Measurements from ENCODE around the gene SLC45A3. TPM values are rescaled to one million over a fixed set of nuclear protein-coding genes. Genes with fewer than 3 reads are reported as not detected.

SLC45A3 gene
- total and polyA plus RNA-seq, 2 of the 4 experiments (the other 2 are of a cell fraction) = 1.4 to 2.5 TPM

- H3K18ac ChIP-seq (ENCODE audit: low read depth, low read length) = no peak overlapping the region
- no peaks in the 10 kb centered on the region for H3K9me1 ChIP-seq (ENCODE audit: insufficient read depth, low read length)
- H2BK5ac ChIP-seq (ENCODE audit: low read depth, low read length, poor library complexity, severe bottlenecking) = no peak overlapping the region
- H3K56ac ChIP-seq (ENCODE audit: extremely low read depth, insufficient read depth, low read length) = no peak overlapping the region
- POLR2A ChIA-PET (ENCODE audit: unreplicated experiment) = no interaction called here
- no peak overlapping the region for H4K5ac ChIP-seq (ENCODE audit: low read depth, low read length)
- H3K4ac ChIP-seq (ENCODE audit: low read depth, low read length) = no peak overlapping the region
- no peaks in the 10 kb centered on the region for H3K79me1 ChIP-seq (ENCODE audit: low read depth in 1 of 2, low read length in 2 of 2)
- no peaks in the 10 kb centered on the region for H4K20me1 ChIP-seq (ENCODE audit: insufficient read depth, low read length)
- no peak overlapping the region for H2BK120ac ChIP-seq (ENCODE audit: low read depth, low read length)
- no peak overlapping the region for H2AFZ ChIP-seq (replicated peaks; ENCODE audit: low read length, poor library complexity)
- H4K8ac ChIP-seq (ENCODE audit: low read depth in 2 of 2, low read length in 2 of 2) = no peak overlapping the region
- H3K14ac ChIP-seq (replicated peaks; ENCODE audit: low read depth, low read length) = no peak overlapping the region
- H2BK15ac ChIP-seq (ENCODE audit: low read depth, low read length) = no peak overlapping the region
- TF ChIP-seq, protein P1, sequence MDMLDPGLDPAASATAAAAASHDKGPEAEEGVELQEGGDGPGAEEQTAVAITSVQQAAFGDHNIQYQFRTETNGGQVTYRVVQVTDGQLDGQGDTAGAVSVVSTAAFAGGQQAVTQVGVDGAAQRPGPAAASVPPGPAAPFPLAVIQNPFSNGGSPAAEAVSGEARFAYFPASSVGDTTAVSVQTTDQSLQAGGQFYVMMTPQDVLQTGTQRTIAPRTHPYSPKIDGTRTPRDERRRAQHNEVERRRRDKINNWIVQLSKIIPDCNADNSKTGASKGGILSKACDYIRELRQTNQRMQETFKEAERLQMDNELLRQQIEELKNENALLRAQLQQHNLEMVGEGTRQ (IDR thresholded peaks at IDR 0.05; ENCODE audit: low read depth, low read length) = no peak
- TF ChIP-seq MXI1 (IDR thresholded peaks at IDR 0.05; ENCODE audit: borderline replicate concordance, low read depth, low read length) (no peak), CHD1 (IDR thresholded peaks at IDR 0.05; ENCODE audit: low read depth, low read length) (no peak), ELK1 (IDR thresholded peaks at IDR 0.05; ENCODE audit: borderline replicate concordance, low read depth, low read length) (no peak), MAFK (IDR thresholded peaks at IDR 0.05; ENCODE audit: low read depth, low read length) (no peak), RAD21 (IDR thresholded peaks at IDR 0.05; ENCODE audit: low read length) (no peak), BHLHE40 (IDR thresholded peaks at IDR 0.05; ENCODE audit: low read depth, low read length) (no peak), SMC3 (IDR thresholded peaks at IDR 0.05; ENCODE audit: low read depth, low read length) (no peak), POLR2A (IDR thresholded peaks at IDR 0.05; ENCODE audit: low read depth, low read length) (no peak), CEBPB (IDR thresholded peaks at IDR 0.05; ENCODE audit: low read depth, low read length) (no peak), RCOR1 (IDR thresholded peaks at IDR 0.05; ENCODE audit: insufficient replicate concordance, low read length) (no peak), MAZ (IDR thresholded peaks at IDR 0.05; ENCODE audit: borderline replicate concordance, low read depth, low read length) (no peak)
- TF ChIP-seq, protein P2, sequence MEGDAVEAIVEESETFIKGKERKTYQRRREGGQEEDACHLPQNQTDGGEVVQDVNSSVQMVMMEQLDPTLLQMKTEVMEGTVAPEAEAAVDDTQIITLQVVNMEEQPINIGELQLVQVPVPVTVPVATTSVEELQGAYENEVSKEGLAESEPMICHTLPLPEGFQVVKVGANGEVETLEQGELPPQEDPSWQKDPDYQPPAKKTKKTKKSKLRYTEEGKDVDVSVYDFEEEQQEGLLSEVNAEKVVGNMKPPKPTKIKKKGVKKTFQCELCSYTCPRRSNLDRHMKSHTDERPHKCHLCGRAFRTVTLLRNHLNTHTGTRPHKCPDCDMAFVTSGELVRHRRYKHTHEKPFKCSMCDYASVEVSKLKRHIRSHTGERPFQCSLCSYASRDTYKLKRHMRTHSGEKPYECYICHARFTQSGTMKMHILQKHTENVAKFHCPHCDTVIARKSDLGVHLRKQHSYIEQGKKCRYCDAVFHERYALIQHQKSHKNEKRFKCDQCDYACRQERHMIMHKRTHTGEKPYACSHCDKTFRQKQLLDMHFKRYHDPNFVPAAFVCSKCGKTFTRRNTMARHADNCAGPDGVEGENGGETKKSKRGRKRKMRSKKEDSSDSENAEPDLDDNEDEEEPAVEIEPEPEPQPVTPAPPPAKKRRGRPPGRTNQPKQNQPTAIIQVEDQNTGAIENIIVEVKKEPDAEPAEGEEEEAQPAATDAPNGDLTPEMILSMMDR (conservative IDR thresholded peaks at IDR 0.05; ENCODE audit: low read depth, low read length) = no peak
- no peak overlapping the region for H2AK9ac ChIP-seq (replicated peaks; ENCODE audit: low read depth, low read length, poor library complexity)
- intact Hi-C loops (cut with micrococcal nuclease) = no loop called here
- H3K9me3 ChIP-seq (ENCODE audit: control insufficient read depth, insufficient read depth, low read length) = no peaks in the 10 kb centered on the region
- no peak for DNase-seq
- peaks cover 22% of the 10 kb centered on the region for H3K27me3 ChIP-seq (ENCODE audit: control insufficient read depth, insufficient read depth, low read length)
- CTCF ChIA-PET = interaction anchor here (1.3 kb wide), 1 partner anchor 34 kb away, joined by 4 read pairs; no protein-coding TSS in a partner anchor
- WGBS, 2 experiments (ENCODE audit: extremely low coverage in 2 of 2, insufficient read length in 1 of 2) = no CpG with 5 or more reads among the region's 6 CpGs
- H3K36me3 ChIP-seq (ENCODE audit: control insufficient read depth, insufficient read depth, low read length) = no peaks in the 10 kb centered on the region
- H3K9ac ChIP-seq (ENCODE audit: low read depth, low read length) = no peak overlapping the region
- in situ Hi-C loops (cut with MboI; ENCODE audit: low sequenced_read_pairs) = no loop called here
- H2AK5ac ChIP-seq (ENCODE audit: low read depth, low read length) = no peak overlapping the region
- H3K4me3 ChIP-seq (ENCODE audit: insufficient read depth, low read depth, low read length) = no peak overlapping the region
- no peak for ATAC-seq (ENCODE audit: low read depth)
- BruUV-seq (replicated peaks) = no TSS peak
- no peak overlapping the region for H4K91ac ChIP-seq (ENCODE audit: insufficient read depth, low read depth, low read length)
- no peak overlapping the region for H3K4me2 ChIP-seq (ENCODE audit: low read depth, low read length)
- H3K4me1 ChIP-seq (ENCODE audit: control insufficient read depth, insufficient read depth, low read length) = no peaks in the 10 kb centered on the region
- dilution Hi-C loops (cut with HindIII; ENCODE audit: low sequenced_read_pairs, unreplicated experiment) = no loop called here
- no peak overlapping the region for H2BK20ac ChIP-seq (ENCODE audit: low read depth, low read length)
- no peak overlapping the region for H3K23ac ChIP-seq (ENCODE audit: low read depth, low read length)
- no peak overlapping the region for H3K27ac ChIP-seq (ENCODE audit: insufficient read depth, low read length)
Observed at GRCh38 chr1:205692423-205692822, 12.1 kb upstream of the SLC45A3 start.

All from IMR-90 (cell line).